Measurements from ENCODE around the gene PDE1A. TPM values are rescaled to one million over a fixed set of nuclear protein-coding genes. Genes with fewer than 3 reads are reported as not detected.

Gene PDE1A
- total RNA-seq: not detected

- CTCF ChIA-PET: no interaction called here
- no peaks in the 10 kb centered on the region for H3K27me3 Mint-ChIP-seq
- intact Hi-C loops (cut with DNase I, micrococcal nuclease): no loop called here
- no peaks in the 10 kb centered on the region for H3K9me3 Mint-ChIP-seq (ENCODE audit: low read depth)
- ATAC-seq (no peak), DNase-seq (no peak)
- no peak within 1 kb of the TSS for H3K27ac Mint-ChIP-seq
- no peaks in the 10 kb centered on the region for H3K4me1 Mint-ChIP-seq
- no peaks in the 10 kb centered on the region for H3K36me3 Mint-ChIP-seq (ENCODE audit: low read depth)
- no peak within 1 kb of the TSS for H3K4me3 Mint-ChIP-seq
- POLR2A ChIA-PET: no interaction called here
These were observed at the start of gene PDE1A for GRCh38 chr2:182426918-182427240. TSS of gene PDE1A (minus strand) at chr2:182427036.

GRCh38 chr2:182473635-182474034 is 46.8 kb upstream of the PDE1A start:
- Mint-ChIP-seq H3K27me3 (no peaks in the 10 kb centered on the region), H3K27ac (no peak overlapping the region), H3K36me3 (ENCODE audit: low read depth) (no peaks in the 10 kb centered on the region), H3K9me3 (ENCODE audit: low read depth) (peaks cover 5% of the 10 kb centered on the region), H3K4me1 (no peaks in the 10 kb centered on the region), H3K4me3 (no peak overlapping the region)
- ChIA-PET CTCF (no interaction called here), POLR2A (no interaction called here)
- DNase-seq (no peak), ATAC-seq (no peak)
- intact Hi-C loops (cut with DNase I, micrococcal nuclease): no loop called here

GRCh38 chr2:182463760-182464159 is 36.9 kb upstream of the PDE1A start:
- DNase-seq (no peak), ATAC-seq (no peak)
- intact Hi-C loops (cut with DNase I, micrococcal nuclease): no loop called here
- Mint-ChIP-seq H3K36me3 (ENCODE audit: low read depth) (no peaks in the 10 kb centered on the region), H3K4me1 (no peaks in the 10 kb centered on the region), H3K27me3 (no peaks in the 10 kb centered on the region), H3K27ac (no peak overlapping the region), H3K4me3 (no peak overlapping the region), H3K9me3 (ENCODE audit: low read depth) (no peaks in the 10 kb centered on the region)
- CTCF ChIA-PET: no interaction called here
- POLR2A ChIA-PET: no interaction called here

GRCh38 chr2:182456784-182457183 is 29.9 kb upstream of the PDE1A start:
- no peaks in the 10 kb centered on the region for H3K4me1 Mint-ChIP-seq
- H3K27ac Mint-ChIP-seq: no peak overlapping the region
- ChIA-PET CTCF (no interaction called here), POLR2A (no interaction called here)
- no peaks in the 10 kb centered on the region for H3K36me3 Mint-ChIP-seq (ENCODE audit: low read depth)
- DNase-seq (no peak), ATAC-seq (no peak)
- H3K9me3 Mint-ChIP-seq (ENCODE audit: low read depth): no peaks in the 10 kb centered on the region
- intact Hi-C loops (cut with DNase I, micrococcal nuclease): no loop called here
- H3K4me3 Mint-ChIP-seq: no peak overlapping the region
- no peaks in the 10 kb centered on the region for H3K27me3 Mint-ChIP-seq

- CTCF ChIA-PET: no interaction called here
- ATAC-seq (no peak), DNase-seq (no peak)
- intact Hi-C loops (cut with DNase I, micrococcal nuclease): no loop called here
- Mint-ChIP-seq H3K36me3 (ENCODE audit: low read depth) (no peaks in the 10 kb centered on the region), H3K27ac (no peak overlapping the region), H3K4me3 (no peak overlapping the region), H3K4me1 (no peaks in the 10 kb centered on the region), H3K27me3 (no peaks in the 10 kb centered on the region), H3K9me3 (ENCODE audit: low read depth) (no peaks in the 10 kb centered on the region)
- POLR2A ChIA-PET: no interaction called here
These were observed 25.7 kb upstream of the PDE1A start for GRCh38 chr2:182452456-182452990.

- H3K4me3 Mint-ChIP-seq: no peak overlapping the region
- ChIA-PET CTCF (no interaction called here), POLR2A (no interaction called here)
- no peaks in the 10 kb centered on the region for H3K27me3 Mint-ChIP-seq
- H3K27ac Mint-ChIP-seq: no peak overlapping the region
- intact Hi-C loops (cut with DNase I, micrococcal nuclease): no loop called here
- peaks cover 1% of the 10 kb centered on the region for H3K9me3 Mint-ChIP-seq (ENCODE audit: low read depth)
- no peak for DNase-seq
- no peaks in the 10 kb centered on the region for H3K4me1 Mint-ChIP-seq
- no peak for ATAC-seq
- no peaks in the 10 kb centered on the region for H3K36me3 Mint-ChIP-seq (ENCODE audit: low read depth)
These were observed 21.5 kb upstream of the PDE1A start for GRCh38 chr2:182448371-182448770.

GRCh38 chr2:182447863-182448262 is 21.0 kb upstream of the PDE1A start:
- POLR2A ChIA-PET: no interaction called here
- Mint-ChIP-seq H3K27ac (no peak overlapping the region), H3K4me3 (no peak overlapping the region), H3K36me3 (ENCODE audit: low read depth) (no peaks in the 10 kb centered on the region), H3K9me3 (ENCODE audit: low read depth) (peaks cover 3% of the 10 kb centered on the region), H3K27me3 (no peaks in the 10 kb centered on the region), H3K4me1 (no peaks in the 10 kb centered on the region)
- intact Hi-C loops (cut with DNase I, micrococcal nuclease): no loop called here
- DNase-seq (no peak), ATAC-seq (no peak)
- CTCF ChIA-PET: no interaction called here

- no peaks in the 10 kb centered on the region for H3K27me3 Mint-ChIP-seq
- intact Hi-C loops (cut with DNase I, micrococcal nuclease): no loop called here
- ChIA-PET CTCF (no interaction called here), POLR2A (no interaction called here)
- ATAC-seq (no peak), DNase-seq (no peak)
- H3K27ac Mint-ChIP-seq: no peak overlapping the region
- no peaks in the 10 kb centered on the region for H3K36me3 Mint-ChIP-seq (ENCODE audit: low read depth)
- peaks cover 3% of the 10 kb centered on the region for H3K9me3 Mint-ChIP-seq (ENCODE audit: low read depth)
- H3K4me3 Mint-ChIP-seq: no peak overlapping the region
- H3K4me1 Mint-ChIP-seq: no peaks in the 10 kb centered on the region
These were observed 20.3 kb upstream of the PDE1A start for GRCh38 chr2:182447163-182447562.

- ATAC-seq: no peak
- ChIA-PET CTCF (no interaction called here), POLR2A (no interaction called here)
- H3K9me3 Mint-ChIP-seq (ENCODE audit: low read depth): peaks cover 3% of the 10 kb centered on the region
- H3K36me3 Mint-ChIP-seq (ENCODE audit: low read depth): no peaks in the 10 kb centered on the region
- intact Hi-C loops (cut with DNase I, micrococcal nuclease): no loop called here
- H3K27ac Mint-ChIP-seq: no peak overlapping the region
- H3K4me3 Mint-ChIP-seq: no peak overlapping the region
- DNase-seq: no peak
- no peaks in the 10 kb centered on the region for H3K4me1 Mint-ChIP-seq
- H3K27me3 Mint-ChIP-seq: no peaks in the 10 kb centered on the region
These were observed 19.3 kb upstream of the PDE1A start for GRCh38 chr2:182446087-182446486.

GRCh38 chr2:182445391-182445965 is 18.6 kb upstream of the PDE1A start:
- POLR2A ChIA-PET: no interaction called here
- DNase-seq (no peak), ATAC-seq (no peak)
- H3K27ac Mint-ChIP-seq: no peak overlapping the region
- intact Hi-C loops (cut with DNase I, micrococcal nuclease): no loop called here
- no peaks in the 10 kb centered on the region for H3K27me3 Mint-ChIP-seq
- no peaks in the 10 kb centered on the region for H3K36me3 Mint-ChIP-seq (ENCODE audit: low read depth)
- CTCF ChIA-PET: interaction anchor here (1.3 kb wide), 1 partner anchor 24 kb away, joined by 3 read pairs; no protein-coding TSS in a partner anchor
- H3K4me3 Mint-ChIP-seq: no peak overlapping the region
- peaks cover 3% of the 10 kb centered on the region for H3K9me3 Mint-ChIP-seq (ENCODE audit: low read depth)
- no peaks in the 10 kb centered on the region for H3K4me1 Mint-ChIP-seq

GRCh38 chr2:182444806-182445205 is 18.0 kb upstream of the PDE1A start:
- H3K4me3 Mint-ChIP-seq: no peak overlapping the region
- no peak for ATAC-seq
- no peaks in the 10 kb centered on the region for H3K27me3 Mint-ChIP-seq
- H3K4me1 Mint-ChIP-seq: no peaks in the 10 kb centered on the region
- ChIA-PET POLR2A (no interaction called here), CTCF (interaction anchor here (1.3 kb wide), 1 partner anchor 23 kb away, joined by 3 read pairs; no protein-coding TSS in a partner anchor)
- no peaks in the 10 kb centered on the region for H3K36me3 Mint-ChIP-seq (ENCODE audit: low read depth)
- no peak overlapping the region for H3K27ac Mint-ChIP-seq
- intact Hi-C loops (cut with DNase I, micrococcal nuclease): no loop called here
- DNase-seq: no peak
- peaks cover 3% of the 10 kb centered on the region for H3K9me3 Mint-ChIP-seq (ENCODE audit: low read depth)

GRCh38 chr2:182444170-182444569 is 17.3 kb upstream of the PDE1A start:
- CTCF ChIA-PET: interaction anchor here (1.3 kb wide), 1 partner anchor 23 kb away, joined by 3 read pairs; no protein-coding TSS in a partner anchor
- POLR2A ChIA-PET: interaction anchor here (0.7 kb wide), 1 partner anchor 1876 kb away, joined by 9 read pairs; no protein-coding TSS in a partner anchor
- intact Hi-C loops (cut with DNase I, micrococcal nuclease): no loop called here
- no peak for DNase-seq
- H3K4me3 Mint-ChIP-seq: no peak overlapping the region
- H3K27me3 Mint-ChIP-seq: no peaks in the 10 kb centered on the region
- no peak overlapping the region for H3K27ac Mint-ChIP-seq
- no peak for ATAC-seq
- no peaks in the 10 kb centered on the region for H3K4me1 Mint-ChIP-seq
- H3K9me3 Mint-ChIP-seq (ENCODE audit: low read depth): peaks cover 3% of the 10 kb centered on the region
- no peaks in the 10 kb centered on the region for H3K36me3 Mint-ChIP-seq (ENCODE audit: low read depth)

GRCh38 chr2:182436252-182436651 is 9.4 kb upstream of the PDE1A start:
- H3K4me1 Mint-ChIP-seq: no peaks in the 10 kb centered on the region
- peaks cover 2% of the 10 kb centered on the region for H3K27me3 Mint-ChIP-seq
- intact Hi-C loops (cut with DNase I, micrococcal nuclease): no loop called here
- ChIA-PET POLR2A (no interaction called here), CTCF (no interaction called here)
- no peak for ATAC-seq
- DNase-seq: no peak
- H3K9me3 Mint-ChIP-seq (ENCODE audit: low read depth): no peaks in the 10 kb centered on the region
- H3K4me3 Mint-ChIP-seq: no peak overlapping the region
- no peaks in the 10 kb centered on the region for H3K36me3 Mint-ChIP-seq (ENCODE audit: low read depth)
- no peak overlapping the region for H3K27ac Mint-ChIP-seq
